Peyer's patch (tissue), 4 donors: ENCODE results near the gene HIPK1.

Experiments
- CTCF ChIP-seq, 6 experiments: fragments of 450-650 bp in 4 of 6; fragments of 200-600 bp in 2 of 6; sonication (generic) in 1 of 6; IDR thresholded peaks; one replicate each; pipeline ENCODE4 v1.5.1; 2017 to 2019; ENCODE audit warnings: antibody characterized with exemption in 6 of 6, mild to moderate bottlenecking in 3 of 6, moderate library complexity in 1 of 6
- POLR2A ChIP-seq, 2 donors: fragments of 450-650 bp; IDR thresholded peaks; one replicate each; pipeline ENCODE4 v1.5.1; 2017; ENCODE audit warnings: antibody characterized with exemption in 2 of 2, mild to moderate bottlenecking in 2 of 2, moderate library complexity in 2 of 2

- TF ChIP-seq CTCF (IDR thresholded peaks at IDR 0.05) (no peak), POLR2A (IDR thresholded peaks at IDR 0.05) (no peak)
Observed at GRCh38 chr1:113975211-113975895, 46.2 kb downstream of the HIPK1 start.
